Fibroblast of villous mesenchyme (primary cell): ENCODE data around the gene NDST1. TPM values are rescaled to one million over a fixed set of nuclear protein-coding genes. Genes with fewer than 3 reads are reported as not detected.

ENCODE experiments used
- DNase-seq: peaks from one replicate; pipeline ENCODE4 v3.0.0-alpha.2; 2010; ENCODE audit warnings: low read depth
- H3K4me3 ChIP-seq: 2 replicates; pipeline ENCODE4 v1.5.1; 2011; ENCODE audit warnings: low read depth, mild to moderate bottlenecking, low read length
- total RNA-seq: library from RNA; depleted of rRNA; stranded (reverse); fragments of >200 nt; gene quantifications from 2 replicates; pipeline ENCODE4 v1.2.3, GENCODE V29; 2012
- TF ChIP-seq, protein P1 (sequence below): IDR thresholded peaks from 2 replicates; pipeline ENCODE4 v1.5.1; 2012; ENCODE audit warnings: low read depth, mild to moderate bottlenecking, low read length; ENCODE audit not compliant: insufficient read depth

The NDST1 gene
- total RNA-seq, 1 donor: 87.2 TPM

DNA sequence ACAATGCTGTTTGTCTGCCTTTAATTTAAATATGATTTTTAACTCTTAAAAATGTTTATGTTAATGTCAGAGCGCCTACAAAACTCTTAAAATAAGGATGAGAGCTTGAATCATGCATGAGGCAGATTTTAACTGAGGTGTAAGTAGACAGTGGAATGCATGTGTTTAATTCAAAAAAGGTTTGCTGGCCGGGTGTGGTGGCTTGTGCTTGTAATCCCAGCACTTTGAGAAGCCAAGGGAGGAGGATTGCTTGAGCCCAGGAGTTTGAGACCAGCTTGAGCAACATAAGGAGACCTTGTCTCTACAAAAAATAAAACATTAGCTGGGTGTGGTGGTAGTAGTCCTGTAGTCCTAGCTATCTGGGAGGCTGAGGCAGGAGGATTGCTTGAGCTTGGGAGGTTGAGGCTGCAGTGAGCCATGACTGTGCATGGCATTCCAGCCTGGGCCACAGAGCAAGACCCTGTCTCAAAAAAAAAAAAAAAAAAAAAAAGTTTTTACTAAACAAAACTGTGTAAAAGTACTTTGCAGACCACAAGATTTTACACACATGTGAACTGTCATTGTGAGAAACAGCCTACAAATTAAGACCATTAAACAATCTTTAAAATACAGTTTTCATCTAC, 21.1 kb downstream of the NDST1 start:
- H3K4me3 ChIP-seq: no peak overlapping the region
- TF ChIP-seq, protein P1, sequence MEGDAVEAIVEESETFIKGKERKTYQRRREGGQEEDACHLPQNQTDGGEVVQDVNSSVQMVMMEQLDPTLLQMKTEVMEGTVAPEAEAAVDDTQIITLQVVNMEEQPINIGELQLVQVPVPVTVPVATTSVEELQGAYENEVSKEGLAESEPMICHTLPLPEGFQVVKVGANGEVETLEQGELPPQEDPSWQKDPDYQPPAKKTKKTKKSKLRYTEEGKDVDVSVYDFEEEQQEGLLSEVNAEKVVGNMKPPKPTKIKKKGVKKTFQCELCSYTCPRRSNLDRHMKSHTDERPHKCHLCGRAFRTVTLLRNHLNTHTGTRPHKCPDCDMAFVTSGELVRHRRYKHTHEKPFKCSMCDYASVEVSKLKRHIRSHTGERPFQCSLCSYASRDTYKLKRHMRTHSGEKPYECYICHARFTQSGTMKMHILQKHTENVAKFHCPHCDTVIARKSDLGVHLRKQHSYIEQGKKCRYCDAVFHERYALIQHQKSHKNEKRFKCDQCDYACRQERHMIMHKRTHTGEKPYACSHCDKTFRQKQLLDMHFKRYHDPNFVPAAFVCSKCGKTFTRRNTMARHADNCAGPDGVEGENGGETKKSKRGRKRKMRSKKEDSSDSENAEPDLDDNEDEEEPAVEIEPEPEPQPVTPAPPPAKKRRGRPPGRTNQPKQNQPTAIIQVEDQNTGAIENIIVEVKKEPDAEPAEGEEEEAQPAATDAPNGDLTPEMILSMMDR: no peak
- no peak for DNase-seq

DNA sequence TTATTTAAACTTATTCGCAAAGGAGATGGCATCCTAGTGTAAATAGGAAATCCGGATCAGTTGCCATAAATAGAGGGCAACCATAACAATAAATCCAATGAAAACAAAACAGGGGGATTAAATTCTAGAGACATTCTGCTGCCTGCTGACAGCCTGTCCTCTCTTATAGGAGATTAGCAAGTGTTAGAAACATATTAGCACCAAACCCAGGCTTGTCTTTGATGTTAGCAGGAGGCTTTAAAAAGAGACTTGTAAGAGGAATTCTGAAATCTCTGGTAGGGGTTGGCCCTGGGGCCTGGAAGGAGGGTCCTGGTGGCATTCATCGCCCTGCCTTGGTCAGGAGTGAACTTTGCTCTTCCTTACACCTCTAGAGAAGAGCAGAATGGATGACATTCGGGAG, 21.6 kb downstream of the NDST1 start:
- no peak for DNase-seq
- no peak overlapping the region for H3K4me3 ChIP-seq
- TF ChIP-seq, protein P1: no peak

DNA sequence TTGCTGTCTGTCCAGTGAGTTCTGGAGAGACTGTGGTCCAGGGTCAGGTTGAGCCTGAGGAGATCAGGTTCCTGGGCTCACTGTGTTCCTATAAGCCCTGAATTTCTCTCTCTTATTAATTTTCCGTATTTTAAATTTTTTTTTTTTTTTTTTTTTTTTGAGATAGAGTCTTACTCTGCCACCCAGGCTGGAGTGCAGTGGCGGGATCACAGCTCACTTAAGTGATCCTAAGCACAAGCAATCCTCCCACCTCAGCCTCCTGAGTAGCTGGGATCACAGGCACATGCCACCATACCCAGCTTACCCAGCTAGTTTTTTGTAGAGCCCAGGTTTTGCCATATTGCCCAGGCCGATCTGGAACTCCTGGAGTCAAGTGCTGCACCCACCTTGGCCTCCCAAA, 22.5 kb downstream of the NDST1 start:
- TF ChIP-seq, protein P1: no peak
- DNase-seq: no peak

DNA sequence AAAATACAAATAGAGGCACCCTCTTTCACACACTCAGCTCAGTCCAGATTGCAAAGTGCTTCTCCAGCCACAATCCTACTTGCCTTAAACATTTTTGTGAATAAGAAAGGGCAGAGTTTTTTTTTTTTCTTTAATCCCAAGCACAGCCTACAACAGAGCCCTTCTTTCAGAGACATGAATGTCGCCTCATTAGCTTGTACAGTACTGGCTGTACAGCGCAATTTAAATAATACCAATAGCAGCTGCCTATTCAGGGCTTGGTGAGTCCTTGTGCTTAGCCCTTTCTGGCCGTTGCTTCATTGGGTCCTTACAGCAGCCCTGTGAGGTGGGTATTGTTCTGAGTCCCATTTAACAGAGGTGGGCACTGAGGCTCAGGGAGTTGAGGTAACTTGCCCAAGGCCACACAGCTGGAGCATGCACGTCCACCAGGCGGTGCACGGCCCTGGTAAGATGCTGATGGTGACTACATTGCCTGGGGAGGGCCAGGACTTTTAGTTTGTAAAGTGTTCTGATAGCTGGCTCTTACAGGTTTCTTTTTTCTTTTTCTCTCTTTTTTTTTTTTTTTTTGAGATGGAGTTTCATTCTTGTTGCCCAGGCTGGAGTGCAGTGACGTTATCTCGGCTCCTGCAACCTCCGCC, 23.1 kb downstream of the NDST1 start:
- TF ChIP-seq, protein P1: no peak
- DNase-seq: no peak
- no peak overlapping the region for H3K4me3 ChIP-seq

More for the DNA sequence above, 22.5 kb downstream of the NDST1 start:
- H3K4me3 ChIP-seq: no peak overlapping the region

DNA sequence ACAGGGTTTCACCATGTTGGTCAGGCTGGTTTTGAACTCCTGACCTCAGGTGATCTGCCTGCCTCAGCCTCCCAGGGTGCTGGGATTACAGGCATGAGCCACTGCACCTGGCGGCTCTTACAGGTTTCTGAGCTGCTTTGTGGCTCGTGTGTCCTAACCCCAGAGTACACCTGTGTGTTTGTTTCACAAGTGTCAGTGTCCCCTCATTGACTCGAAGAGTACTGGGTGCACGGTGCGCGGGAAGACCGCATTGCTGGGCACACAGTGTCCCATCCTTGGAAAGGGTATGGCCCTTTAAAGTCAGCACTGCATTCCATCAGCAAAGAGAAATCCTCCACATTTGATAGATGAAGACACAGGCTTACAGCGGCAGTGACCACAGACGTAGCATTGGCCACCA, 23.8 kb downstream of the NDST1 start:
- no peak overlapping the region for H3K4me3 ChIP-seq
- DNase-seq: no peak
- TF ChIP-seq, protein P1: no peak

DNA sequence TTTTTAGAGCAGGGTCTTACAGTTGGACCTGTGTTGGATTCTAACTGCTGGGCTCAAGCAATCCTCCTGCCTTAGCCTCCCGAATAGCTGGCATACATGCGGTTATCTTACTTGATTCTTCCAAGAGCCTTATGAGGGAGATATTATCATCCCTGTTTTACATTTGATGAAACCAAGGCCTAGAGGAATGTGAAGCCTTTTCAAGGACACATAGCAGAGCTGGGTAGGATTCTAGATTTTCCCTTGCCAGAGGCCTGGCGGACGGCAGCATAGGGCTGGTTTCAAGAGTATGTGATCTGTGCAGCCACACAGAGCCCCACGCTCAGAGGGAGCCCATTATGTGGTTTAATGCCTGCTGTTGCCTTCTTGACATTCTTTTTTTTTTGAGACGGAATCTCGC, 24.2 kb downstream of the NDST1 start:
- TF ChIP-seq, protein P1: no peak
- DNase-seq: no peak
- H3K4me3 ChIP-seq: no peak overlapping the region

DNA sequence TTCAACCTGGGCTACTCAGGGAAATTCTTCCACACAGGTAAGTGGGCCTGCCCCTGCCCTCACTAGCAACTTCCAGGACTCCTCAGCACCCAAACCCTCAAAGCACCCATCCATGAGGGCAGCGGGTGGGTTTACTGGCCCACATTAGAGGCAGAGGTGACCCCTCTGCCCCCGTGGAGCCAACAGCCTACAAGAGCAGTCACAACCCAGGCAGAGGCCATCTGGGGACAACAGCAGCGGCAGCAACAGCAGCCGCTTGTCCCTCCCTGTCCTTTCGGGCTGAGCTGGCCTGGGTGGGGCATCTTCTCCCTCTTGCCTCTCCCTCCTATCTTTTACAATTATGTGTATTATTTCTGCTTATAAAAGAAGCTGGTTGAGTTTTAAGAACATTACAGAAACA, 25.1 kb downstream of the NDST1 start:
- DNase-seq: no peak
- TF ChIP-seq, protein P1: no peak
- no peak overlapping the region for H3K4me3 ChIP-seq
